NB4 (cell line): Measurements from ENCODE around the gene RCOR1.

Experiments
- POLR2A ChIP-seq: IDR thresholded peaks from 2 replicates; pipeline ENCODE4 v1.6.1; 2011; ENCODE audit warnings: mild to moderate bottlenecking; ENCODE audit not compliant: insufficient read length; ENCODE audit errors: extremely low read depth
- TF ChIP-seq, protein P1 (sequence below): IDR thresholded peaks from one replicate; pipeline ENCODE4 v1.5.1; 2012; ENCODE audit warnings: low read depth, low read length

DNA sequence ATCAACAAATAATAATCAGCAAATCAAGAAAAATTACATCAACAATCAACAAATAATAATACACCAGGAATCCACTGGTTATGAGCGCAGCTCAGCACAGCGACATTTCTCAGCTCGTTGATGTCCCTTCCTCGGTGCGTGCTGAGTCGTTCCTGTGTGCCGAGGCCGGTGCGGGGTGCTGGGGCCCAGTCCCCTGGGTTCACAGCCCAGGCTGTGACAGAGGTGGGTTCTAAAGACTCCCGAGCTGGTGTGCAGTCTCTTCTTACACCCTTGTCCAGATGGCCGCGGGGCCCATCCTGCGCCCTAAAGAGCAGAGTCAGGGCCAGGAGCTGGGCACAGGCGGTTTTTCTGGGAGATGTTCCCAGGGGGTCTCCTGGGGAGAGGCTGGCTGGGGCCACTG is 157.9 kb downstream of the RCOR1 start:
- TF ChIP-seq, protein P1, sequence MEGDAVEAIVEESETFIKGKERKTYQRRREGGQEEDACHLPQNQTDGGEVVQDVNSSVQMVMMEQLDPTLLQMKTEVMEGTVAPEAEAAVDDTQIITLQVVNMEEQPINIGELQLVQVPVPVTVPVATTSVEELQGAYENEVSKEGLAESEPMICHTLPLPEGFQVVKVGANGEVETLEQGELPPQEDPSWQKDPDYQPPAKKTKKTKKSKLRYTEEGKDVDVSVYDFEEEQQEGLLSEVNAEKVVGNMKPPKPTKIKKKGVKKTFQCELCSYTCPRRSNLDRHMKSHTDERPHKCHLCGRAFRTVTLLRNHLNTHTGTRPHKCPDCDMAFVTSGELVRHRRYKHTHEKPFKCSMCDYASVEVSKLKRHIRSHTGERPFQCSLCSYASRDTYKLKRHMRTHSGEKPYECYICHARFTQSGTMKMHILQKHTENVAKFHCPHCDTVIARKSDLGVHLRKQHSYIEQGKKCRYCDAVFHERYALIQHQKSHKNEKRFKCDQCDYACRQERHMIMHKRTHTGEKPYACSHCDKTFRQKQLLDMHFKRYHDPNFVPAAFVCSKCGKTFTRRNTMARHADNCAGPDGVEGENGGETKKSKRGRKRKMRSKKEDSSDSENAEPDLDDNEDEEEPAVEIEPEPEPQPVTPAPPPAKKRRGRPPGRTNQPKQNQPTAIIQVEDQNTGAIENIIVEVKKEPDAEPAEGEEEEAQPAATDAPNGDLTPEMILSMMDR = no peak
- no peak for TF ChIP-seq POLR2A
